Natural killer cell treated with Interleukin-12 subunit alpha and Interleukin-12 subunit beta and Interleukin-15 and Interleukin-18, amount 100 ng/mL, for 72 hours (primary cell): Measurements from ENCODE around the gene MUC21. TPM values are rescaled to one million over a fixed set of nuclear protein-coding genes. Genes with fewer than 3 reads are reported as not detected.
A peak's percentile ranks its signal among the peaks of the same experiment; 100 is the strongest.

Source experiments
- ATAC-seq, 2 donors: fragments of 150-1000 bp; cut with Tn5 transposase in 1 of 2; sonication (Bioruptor Pico), chemical (Tn5 transposase) in 1 of 2; 2 replicates each; pipeline ENCODE4 v1.10.0; 2021
- DNase-seq: peaks from one replicate; pipeline ENCODE4 v3.0.0; 2022; ENCODE audit warnings: low spot score
- H3K27ac Mint-ChIP-seq, 2 donors: 1 replicate in 1 of 2; 2 replicates in 1 of 2; pipeline ENCODE4 v1.8.0; 2022; ENCODE audit warnings: mixed read lengths in 2 of 2, mild to moderate bottlenecking in 1 of 2, moderate library complexity in 1 of 2
- H3K27me3 Mint-ChIP-seq, 2 donors: 1 replicate in 1 of 2; 2 replicates in 1 of 2; pipeline ENCODE4 v1.8.0; 2022; ENCODE audit warnings: mixed read lengths in 2 of 2
- H3K36me3 Mint-ChIP-seq: one replicate; pipeline ENCODE4 v1.8.0; 2022; ENCODE audit warnings: mixed read lengths
- H3K4me1 Mint-ChIP-seq, 2 donors: 1 replicate in 1 of 2; 2 replicates in 1 of 2; pipeline ENCODE4 v1.8.0; 2022; ENCODE audit warnings: low read depth in 2 of 2, mixed read lengths in 2 of 2, mild to moderate bottlenecking in 1 of 2
- H3K4me3 Mint-ChIP-seq: one replicate; pipeline ENCODE4 v1.8.0; 2022; ENCODE audit warnings: mixed read lengths
- H3K9me3 Mint-ChIP-seq: 2 replicates; pipeline ENCODE4 v1.8.0; 2022; ENCODE audit warnings: mixed read lengths
- total RNA-seq, 2 donors: library from RNA; stranded (reverse); gene quantifications; one replicate each; pipeline ENCODE4 v1.2.3, GENCODE V29; 2022

Gene MUC21
- total RNA-seq = not detected

DNA sequence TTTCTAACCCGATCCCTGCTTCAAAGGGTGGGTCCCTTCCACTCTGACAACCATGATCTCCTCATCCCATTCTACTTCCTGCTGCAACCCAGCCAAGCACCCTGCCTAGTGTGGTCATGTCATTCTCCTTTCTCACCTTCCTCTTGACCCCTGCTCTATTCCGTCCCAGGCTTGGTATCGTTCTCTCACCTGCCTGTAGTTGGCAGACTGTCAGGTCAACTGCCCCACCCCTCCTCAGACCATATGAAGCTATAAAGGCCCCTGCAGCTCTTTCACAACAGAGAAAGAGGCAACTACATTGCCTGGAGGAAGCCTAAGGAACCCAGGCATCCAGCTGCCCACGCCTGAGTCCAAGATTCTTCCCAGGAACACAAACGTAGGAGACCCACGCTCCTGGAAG, at the start of gene MUC21:
Gene MUC21 (plus strand): TSS at position 280 of the 400 bp plus-strand sequence. CDS start 241 bp downstream, outside the sequence.
- Mint-ChIP-seq H3K4me1 (peaks cover 0 to 2% of the 10 kb centered on the region in 2 donors), H3K36me3 (no peaks in the 10 kb centered on the region), H3K4me3 (no peak within 1 kb of the TSS), H3K27me3 (peaks cover 39 to 41% of the 10 kb centered on the region in 2 donors), H3K27ac (no peak within 1 kb of the TSS), H3K9me3 (no peaks in the 10 kb centered on the region)
- ATAC-seq = no peak
- DNase-seq = no peak

DNA sequence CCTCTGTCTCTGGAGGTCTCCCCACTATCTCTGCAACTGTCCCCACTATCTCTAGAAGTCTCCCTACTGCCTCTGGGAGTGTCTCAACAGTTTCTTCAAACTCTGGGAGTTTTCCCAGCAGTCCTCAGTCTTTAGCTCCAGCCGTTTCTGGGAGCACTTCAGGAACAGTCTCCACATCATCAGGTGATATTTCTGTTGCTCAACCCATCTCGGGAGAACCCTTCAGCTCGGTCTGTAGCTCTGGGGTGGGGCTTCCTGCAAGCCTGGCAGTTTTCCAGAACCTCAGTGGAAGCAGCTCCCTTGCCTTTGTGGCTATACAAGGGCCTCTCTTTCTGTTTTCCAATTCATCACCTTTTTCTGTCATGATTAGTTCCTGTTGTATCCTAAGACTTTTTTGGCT, 48.5 kb upstream of the MUC21 start:
- H3K4me3 Mint-ChIP-seq = no peak overlapping the region
- no peak for ATAC-seq
- no peak for DNase-seq
- H3K27me3 Mint-ChIP-seq = peaks cover 9 to 11% of the 10 kb centered on the region in 2 donors
- no peaks in the 10 kb centered on the region for H3K4me1 Mint-ChIP-seq
- H3K9me3 Mint-ChIP-seq = no peaks in the 10 kb centered on the region
- no peaks in the 10 kb centered on the region for H3K36me3 Mint-ChIP-seq
- no peak overlapping the region for H3K27ac Mint-ChIP-seq

DNA sequence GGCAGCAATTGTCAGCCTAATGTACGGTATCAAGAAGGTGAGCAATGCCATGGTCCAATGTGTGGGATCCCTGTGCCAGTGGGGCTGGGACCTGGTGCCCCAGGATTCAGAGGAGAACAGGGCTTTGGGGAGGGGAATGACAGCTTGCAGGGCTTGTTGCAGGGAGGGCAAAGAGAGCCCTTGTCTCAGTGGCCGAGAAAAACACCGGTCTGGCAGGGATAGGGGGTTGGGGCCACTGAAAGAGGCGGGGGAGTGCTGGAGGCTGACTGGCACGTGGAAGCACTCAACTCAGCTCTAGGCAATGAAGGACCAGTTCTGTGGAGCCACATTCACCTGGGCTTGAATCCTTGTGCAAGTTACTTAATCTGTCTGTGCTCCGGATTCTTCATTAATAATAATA, 46.3 kb upstream of the MUC21 start:
- Mint-ChIP-seq H3K27me3 (peaks cover 24 to 29% of the 10 kb centered on the region in 2 donors), H3K4me3 (no peak overlapping the region), H3K36me3 (no peaks in the 10 kb centered on the region), H3K4me1 (no peaks in the 10 kb centered on the region), H3K27ac (no peak overlapping the region), H3K9me3 (no peaks in the 10 kb centered on the region)
- ATAC-seq = no peak
- no peak for DNase-seq

DNA sequence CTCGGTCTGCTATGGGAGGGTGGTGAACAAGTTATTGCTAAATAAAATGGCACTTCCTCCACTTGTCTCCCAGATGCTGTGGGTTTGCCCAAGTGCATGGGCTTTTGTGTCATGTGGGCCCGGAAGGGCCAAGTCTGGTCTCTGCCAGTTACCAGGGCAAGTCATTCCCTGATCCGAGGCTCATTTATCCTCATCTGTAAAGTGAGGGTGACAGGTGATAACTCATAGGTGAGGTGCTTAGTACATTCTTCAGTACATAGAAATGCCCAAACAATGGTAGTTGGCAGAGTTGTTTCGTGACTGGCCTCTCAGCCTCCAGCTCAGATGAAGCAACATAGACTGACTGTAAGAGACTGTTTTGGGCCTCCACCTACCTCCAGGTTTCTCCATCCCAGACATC, 44.8 kb upstream of the MUC21 start:
- no peak overlapping the region for H3K27ac Mint-ChIP-seq
- no peak for ATAC-seq
- H3K9me3 Mint-ChIP-seq = no peaks in the 10 kb centered on the region
- H3K36me3 Mint-ChIP-seq = no peaks in the 10 kb centered on the region
- no peak overlapping the region for H3K4me3 Mint-ChIP-seq
- DNase-seq = no peak
- no peaks in the 10 kb centered on the region for H3K4me1 Mint-ChIP-seq
- peaks cover 30 to 42% of the 10 kb centered on the region in 2 donors for H3K27me3 Mint-ChIP-seq

DNA sequence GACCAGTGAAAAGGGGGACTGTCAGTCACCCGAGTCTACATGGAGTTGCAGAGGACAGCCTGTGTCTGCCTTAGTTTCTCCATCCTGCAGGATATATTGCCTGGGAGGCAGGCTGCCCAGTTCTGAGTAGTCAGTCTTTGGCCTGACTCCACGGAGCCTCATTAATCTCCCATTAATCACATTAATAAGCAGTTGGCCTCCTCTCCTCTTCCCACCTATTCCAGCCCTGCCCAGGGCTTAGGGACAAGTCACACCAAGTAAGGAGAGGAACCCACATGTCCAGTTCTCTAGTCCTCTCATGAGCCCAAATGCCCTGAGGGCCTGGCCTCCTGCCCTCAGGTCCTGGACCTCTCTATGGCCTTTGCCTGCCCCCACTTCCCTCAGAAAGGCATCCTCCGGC, 44.0 kb upstream of the MUC21 start:
- H3K36me3 Mint-ChIP-seq = no peaks in the 10 kb centered on the region
- no peak overlapping the region for H3K27ac Mint-ChIP-seq
- no peaks in the 10 kb centered on the region for H3K4me1 Mint-ChIP-seq
- H3K4me3 Mint-ChIP-seq = no peak overlapping the region
- no peaks in the 10 kb centered on the region for H3K9me3 Mint-ChIP-seq
- peaks cover 35 to 49% of the 10 kb centered on the region in 2 donors for H3K27me3 Mint-ChIP-seq
- no peak for DNase-seq
- no peak for ATAC-seq

DNA sequence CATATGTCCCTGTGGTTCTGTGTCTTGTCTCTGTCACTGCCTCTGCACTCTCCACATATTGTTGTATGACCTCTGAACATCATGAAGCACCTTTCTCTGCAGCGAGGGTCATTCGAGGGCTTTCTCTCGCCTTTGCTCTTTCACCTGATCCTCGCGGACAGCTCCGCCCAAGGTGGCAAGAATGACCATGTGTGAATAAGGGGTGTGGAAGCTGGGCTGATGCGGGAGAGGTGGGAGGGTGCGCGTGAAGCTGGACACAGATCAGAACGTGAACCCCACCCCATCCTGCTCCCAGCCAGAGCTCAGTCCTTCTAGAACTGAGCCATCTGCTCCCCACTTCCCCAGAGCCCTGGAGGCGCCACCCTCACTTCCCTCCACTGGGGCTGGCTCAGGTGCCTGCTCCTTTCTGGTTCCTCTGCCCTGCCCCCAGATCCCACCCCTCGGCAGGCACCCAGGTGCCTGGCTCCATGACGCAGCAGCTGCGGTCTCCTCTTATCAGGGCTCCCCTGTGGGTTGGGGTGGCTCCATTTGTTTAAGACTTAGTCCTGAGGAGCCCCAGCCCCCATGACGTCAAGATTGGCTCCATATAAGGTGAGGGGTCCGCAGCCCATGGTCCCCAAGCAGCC, 43.0 kb upstream of the MUC21 start, which contains the start of gene MUCL3:
Gene MUCL3 (plus strand): TSS at position 613 of the 626 bp plus-strand sequence. CDS start 27 bp downstream, outside the sequence.
- Mint-ChIP-seq H3K36me3 (no peaks in the 10 kb centered on the region), H3K4me1 (no peaks in the 10 kb centered on the region), H3K27me3 (peaks cover 34 to 55% of the 10 kb centered on the region in 2 donors), H3K27ac (no peak within 1 kb of the TSS), H3K4me3 (no peak within 1 kb of the TSS), H3K9me3 (no peaks in the 10 kb centered on the region)
- no peak for DNase-seq
- no peak for ATAC-seq

DNA sequence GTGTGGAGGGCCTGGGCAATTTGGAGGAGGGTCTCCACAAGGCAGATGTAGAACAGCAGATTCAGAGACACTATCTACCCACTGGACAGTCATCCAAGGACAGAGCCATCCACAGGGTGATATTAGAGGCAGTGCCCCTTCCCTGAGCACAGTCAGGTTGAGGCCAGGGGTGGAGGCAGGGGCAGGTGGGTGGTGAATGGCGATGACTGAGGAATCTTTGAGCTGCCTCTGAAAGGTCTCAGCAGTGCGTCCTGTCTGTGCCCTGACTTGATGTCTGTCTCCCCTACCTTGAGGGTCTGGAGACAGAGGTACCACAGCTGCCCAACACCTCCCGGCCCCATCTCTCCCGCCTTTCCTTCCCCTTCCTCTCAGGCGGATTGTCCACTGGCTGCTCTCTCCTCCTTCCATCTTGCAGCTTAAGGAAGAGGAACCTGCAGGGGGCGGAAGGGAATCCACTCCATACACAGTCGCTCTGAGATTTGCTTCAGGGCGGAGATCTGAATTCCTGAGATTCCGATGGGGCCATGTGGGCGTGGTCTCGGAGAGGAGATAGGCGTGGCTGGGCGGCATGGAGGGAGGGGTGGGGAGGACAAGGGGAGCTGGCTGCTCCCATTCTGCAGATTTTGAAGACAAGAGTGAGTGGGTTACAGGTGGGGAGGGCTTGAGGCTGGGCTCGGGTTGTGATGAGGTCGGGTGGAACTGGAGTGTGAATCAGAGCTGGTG, 41.0 kb upstream of the MUC21 start:
- Mint-ChIP-seq H3K36me3 (no peaks in the 10 kb centered on the region), H3K9me3 (no peaks in the 10 kb centered on the region), H3K4me1 (no peaks in the 10 kb centered on the region), H3K4me3 (no peak overlapping the region), H3K27ac (no peak overlapping the region), H3K27me3 (peaks cover 38 to 58% of the 10 kb centered on the region in 2 donors)
- ATAC-seq (peak in 1 of 2 donors; percentile 43), DNase-seq (no peak)

DNA sequence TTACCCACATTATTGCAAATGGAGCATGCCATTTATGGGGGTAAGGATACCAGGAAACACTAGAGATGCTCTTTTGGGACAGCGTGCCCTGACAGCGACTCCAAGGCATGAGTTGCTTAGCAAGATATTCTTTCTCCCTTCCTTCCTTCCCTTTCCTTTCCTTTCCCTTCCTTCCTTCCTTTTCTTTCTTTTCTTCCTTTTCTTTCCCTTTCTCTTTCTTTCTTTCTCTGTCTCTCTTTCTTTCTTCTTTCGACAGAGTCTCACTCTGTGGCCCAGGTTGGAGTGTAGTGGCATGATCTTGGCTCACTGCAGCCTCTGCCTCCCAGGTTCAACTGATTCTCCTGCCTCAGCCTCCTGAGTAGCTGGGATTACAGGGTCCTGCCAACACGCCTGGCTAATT, 39.5 kb upstream of the MUC21 start:
- H3K4me1 Mint-ChIP-seq = no peaks in the 10 kb centered on the region
- H3K4me3 Mint-ChIP-seq = no peak overlapping the region
- DNase-seq (no peak), ATAC-seq (no peak)
- H3K36me3 Mint-ChIP-seq = no peaks in the 10 kb centered on the region
- H3K27me3 Mint-ChIP-seq = peaks cover 51 to 74% of the 10 kb centered on the region in 2 donors
- H3K9me3 Mint-ChIP-seq = no peaks in the 10 kb centered on the region
- no peak overlapping the region for H3K27ac Mint-ChIP-seq

DNA sequence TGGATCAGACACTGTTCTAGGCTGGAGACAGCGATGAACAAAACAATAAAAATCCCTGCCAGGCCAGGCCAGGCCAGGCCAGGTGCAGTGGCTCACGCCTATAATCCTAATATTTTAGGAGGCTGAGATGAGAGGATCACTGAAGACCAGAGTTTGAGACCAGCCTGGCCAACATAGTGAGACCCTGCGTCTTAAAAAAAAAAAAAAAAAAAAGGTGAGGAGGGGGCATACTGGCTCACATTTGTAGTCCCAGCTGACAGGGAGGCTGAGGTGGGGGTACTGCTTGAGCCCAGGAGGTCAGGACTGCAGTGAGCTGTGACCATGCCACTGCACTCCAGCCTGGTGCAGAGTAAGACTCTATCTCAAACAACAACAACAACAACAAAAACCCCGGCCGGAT, 38.2 kb upstream of the MUC21 start:
- H3K4me1 Mint-ChIP-seq = no peaks in the 10 kb centered on the region
- H3K27ac Mint-ChIP-seq = no peak overlapping the region
- peaks cover 8% of the 10 kb centered on the region for H3K9me3 Mint-ChIP-seq
- no peak overlapping the region for H3K4me3 Mint-ChIP-seq
- H3K27me3 Mint-ChIP-seq = peaks cover 58 to 85% of the 10 kb centered on the region in 2 donors
- no peaks in the 10 kb centered on the region for H3K36me3 Mint-ChIP-seq
- DNase-seq = no peak
- no peak for ATAC-seq

DNA sequence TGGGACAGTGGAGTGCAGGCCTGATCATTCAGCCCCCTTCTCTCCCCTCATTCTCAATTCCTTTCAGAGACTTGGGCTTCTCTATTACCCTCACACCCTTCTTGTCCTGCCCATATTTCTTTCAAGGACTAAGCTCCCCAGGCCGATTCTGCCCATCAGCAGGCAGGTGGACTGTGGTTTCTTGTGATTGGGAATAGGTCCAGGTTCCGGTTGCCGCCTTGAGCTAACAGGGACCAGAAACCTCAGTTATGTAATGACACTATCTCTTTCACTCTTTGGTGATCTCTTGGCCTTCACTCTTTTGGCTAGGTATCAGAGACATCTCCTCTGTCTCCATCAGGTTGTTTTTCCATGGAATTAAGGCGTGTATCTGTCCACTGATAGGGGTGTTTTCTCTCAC, 36.3 kb upstream of the MUC21 start:
- Mint-ChIP-seq H3K36me3 (no peaks in the 10 kb centered on the region), H3K4me1 (peaks cover 7 to 8% of the 10 kb centered on the region in 2 donors), H3K27me3 (peaks cover 67 to 85% of the 10 kb centered on the region in 2 donors), H3K27ac (no peak overlapping the region), H3K9me3 (peaks cover 9% of the 10 kb centered on the region), H3K4me3 (no peak overlapping the region)
- DNase-seq (no peak), ATAC-seq (no peak)

DNA sequence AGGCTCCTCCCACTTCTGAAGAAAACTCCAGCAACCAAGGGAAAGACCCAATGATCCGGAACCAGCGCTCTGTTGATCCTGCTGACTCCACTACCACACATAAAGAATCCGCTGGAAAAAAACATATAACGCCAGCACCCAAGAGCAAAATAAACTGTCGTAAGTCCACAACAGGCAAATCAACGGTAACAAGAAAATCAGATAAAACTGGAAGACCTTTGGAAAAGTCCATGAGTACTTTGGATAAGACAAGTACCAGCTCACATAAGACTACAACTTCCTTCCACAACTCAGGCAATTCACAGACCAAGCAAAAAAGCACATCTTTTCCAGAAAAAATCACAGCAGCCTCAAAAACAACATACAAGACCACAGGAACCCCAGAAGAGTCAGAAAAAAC, 34.7 kb upstream of the MUC21 start:
- peaks cover 70 to 87% of the 10 kb centered on the region in 2 donors for H3K27me3 Mint-ChIP-seq
- ATAC-seq (no peak), DNase-seq (no peak)
- H3K4me1 Mint-ChIP-seq = peaks cover 10 to 13% of the 10 kb centered on the region in 2 donors
- no peak overlapping the region for H3K4me3 Mint-ChIP-seq
- H3K9me3 Mint-ChIP-seq = peaks cover 9% of the 10 kb centered on the region
- H3K36me3 Mint-ChIP-seq = no peaks in the 10 kb centered on the region
- no peak overlapping the region for H3K27ac Mint-ChIP-seq

DNA sequence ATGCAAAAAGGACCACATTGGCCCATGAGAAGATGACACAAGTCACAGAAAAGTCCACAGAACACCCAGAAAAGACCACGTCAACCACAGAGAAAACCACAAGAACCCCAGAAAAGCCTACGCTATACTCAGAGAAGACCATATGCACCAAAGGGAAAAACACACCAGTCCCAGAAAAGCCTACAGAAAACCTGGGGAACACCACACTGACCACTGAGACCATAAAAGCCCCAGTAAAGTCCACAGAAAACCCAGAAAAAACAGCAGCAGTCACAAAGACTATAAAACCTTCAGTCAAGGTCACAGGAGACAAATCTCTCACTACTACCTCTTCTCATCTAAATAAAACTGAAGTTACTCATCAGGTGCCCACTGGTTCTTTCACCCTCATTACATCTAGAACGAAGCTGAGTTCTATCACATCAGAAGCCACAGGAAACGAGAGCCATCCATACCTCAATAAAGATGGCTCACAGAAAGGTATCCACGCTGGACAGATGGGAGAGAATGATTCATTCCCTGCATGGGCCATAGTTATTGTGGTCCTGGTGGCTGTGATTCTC, 31.5 kb upstream of the MUC21 start:
- DNase-seq (no peak), ATAC-seq (no peak)
- Mint-ChIP-seq H3K27ac (no peak overlapping the region), H3K4me1 (peaks cover 16 to 18% of the 10 kb centered on the region in 2 donors), H3K4me3 (no peak overlapping the region), H3K36me3 (no peaks in the 10 kb centered on the region), H3K9me3 (peaks cover 9% of the 10 kb centered on the region), H3K27me3 (peaks cover 67 to 78% of the 10 kb centered on the region in 2 donors)

DNA sequence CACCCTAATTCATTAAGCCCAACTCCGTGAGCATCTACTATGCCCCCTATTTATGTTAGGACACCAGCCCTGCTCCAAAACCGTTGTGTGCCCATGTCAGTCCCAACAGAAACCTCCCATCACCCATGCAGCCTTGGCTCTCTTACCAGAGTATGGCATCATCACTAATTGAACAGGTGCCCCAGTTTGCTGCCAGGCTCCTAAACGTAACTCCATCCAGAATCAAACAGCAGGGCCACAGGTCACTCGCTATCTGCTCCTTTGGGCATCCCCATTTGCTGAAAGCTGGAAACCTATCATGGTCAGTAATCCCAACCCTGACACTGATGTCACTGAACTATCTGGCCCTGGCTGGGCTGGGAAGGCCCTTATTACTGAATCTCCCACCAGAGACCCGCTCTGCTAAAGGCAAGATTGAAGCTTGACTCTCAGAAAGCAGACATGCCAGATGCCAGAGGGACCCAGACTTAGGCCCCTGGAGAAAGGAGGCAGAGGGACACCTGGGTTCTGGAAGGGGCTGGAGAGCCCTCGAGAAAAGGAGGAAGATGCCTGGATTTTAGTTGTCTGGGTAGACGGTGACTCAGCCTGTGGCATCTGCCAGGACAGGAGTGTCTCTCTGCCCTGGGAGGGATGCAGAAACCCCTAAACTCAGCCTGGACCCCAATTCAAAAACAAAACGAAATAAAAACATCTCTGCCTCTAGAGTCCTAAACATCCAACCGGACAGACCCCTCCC, 28.7 kb upstream of the MUC21 start:
- Mint-ChIP-seq H3K36me3 (no peaks in the 10 kb centered on the region), H3K4me3 (peak overlapping the region; percentile 66), H3K27me3 (peaks cover 58 to 75% of the 10 kb centered on the region in 2 donors), H3K9me3 (peaks cover 6% of the 10 kb centered on the region), H3K4me1 (peaks cover 16 to 18% of the 10 kb centered on the region in 2 donors), H3K27ac (no peak overlapping the region)
- DNase-seq (no peak), ATAC-seq (no peak)
